ENCODE data around the gene SOD2. TPM values are rescaled to one million over a fixed set of nuclear protein-coding genes. Genes with fewer than 3 reads are reported as not detected.

SOD2 gene
- total and polyA plus RNA-seq, 9 of the 15 experiments (the other 6 are each of a cell fraction or from before 2014, with no cell fraction given) = 39.8 to 140 (median 95.8) TPM

DNA sequence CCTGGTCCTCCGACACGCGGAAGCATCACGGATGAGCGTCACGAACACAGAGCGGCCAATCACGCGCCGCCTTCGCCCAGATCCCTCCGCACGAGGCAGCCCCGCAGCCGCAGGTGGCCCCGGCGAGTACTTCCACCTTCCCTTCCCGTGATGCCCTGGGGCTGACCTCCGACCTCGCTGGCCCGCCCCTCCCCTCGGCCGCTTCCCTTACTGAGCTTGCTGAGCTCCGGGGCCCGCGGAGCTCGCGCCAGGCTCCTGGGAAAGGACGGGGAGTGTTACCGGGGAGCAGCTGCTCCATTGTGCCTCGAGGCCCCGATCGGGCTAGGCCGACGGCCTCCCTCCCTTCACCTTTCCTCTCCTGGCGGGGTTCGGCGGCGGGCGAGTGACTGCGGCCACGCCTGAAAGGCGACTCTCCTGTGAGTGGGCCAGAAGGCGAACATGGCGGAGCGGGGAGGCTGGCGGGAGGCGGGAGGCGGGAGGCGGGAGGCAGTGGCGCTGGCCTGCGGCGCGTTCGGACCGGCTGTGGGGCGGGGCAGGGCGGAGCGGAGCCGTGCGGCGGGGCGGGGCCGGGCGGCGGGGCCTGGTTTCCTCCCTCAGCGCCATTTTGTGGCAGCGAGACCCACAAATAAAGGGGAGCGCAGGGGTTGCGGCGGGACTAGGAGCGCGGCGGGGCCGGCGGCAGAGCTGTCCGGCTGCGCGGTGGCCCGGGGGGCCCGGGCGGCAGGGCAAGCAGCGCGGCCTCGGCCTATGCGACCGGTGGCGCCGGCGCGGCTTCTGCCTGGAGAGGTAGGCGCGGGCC, 34.1 kb upstream of the SOD2 start, which contains the start of gene WTAP (continued):
- TF ChIP-seq, protein P1, sequence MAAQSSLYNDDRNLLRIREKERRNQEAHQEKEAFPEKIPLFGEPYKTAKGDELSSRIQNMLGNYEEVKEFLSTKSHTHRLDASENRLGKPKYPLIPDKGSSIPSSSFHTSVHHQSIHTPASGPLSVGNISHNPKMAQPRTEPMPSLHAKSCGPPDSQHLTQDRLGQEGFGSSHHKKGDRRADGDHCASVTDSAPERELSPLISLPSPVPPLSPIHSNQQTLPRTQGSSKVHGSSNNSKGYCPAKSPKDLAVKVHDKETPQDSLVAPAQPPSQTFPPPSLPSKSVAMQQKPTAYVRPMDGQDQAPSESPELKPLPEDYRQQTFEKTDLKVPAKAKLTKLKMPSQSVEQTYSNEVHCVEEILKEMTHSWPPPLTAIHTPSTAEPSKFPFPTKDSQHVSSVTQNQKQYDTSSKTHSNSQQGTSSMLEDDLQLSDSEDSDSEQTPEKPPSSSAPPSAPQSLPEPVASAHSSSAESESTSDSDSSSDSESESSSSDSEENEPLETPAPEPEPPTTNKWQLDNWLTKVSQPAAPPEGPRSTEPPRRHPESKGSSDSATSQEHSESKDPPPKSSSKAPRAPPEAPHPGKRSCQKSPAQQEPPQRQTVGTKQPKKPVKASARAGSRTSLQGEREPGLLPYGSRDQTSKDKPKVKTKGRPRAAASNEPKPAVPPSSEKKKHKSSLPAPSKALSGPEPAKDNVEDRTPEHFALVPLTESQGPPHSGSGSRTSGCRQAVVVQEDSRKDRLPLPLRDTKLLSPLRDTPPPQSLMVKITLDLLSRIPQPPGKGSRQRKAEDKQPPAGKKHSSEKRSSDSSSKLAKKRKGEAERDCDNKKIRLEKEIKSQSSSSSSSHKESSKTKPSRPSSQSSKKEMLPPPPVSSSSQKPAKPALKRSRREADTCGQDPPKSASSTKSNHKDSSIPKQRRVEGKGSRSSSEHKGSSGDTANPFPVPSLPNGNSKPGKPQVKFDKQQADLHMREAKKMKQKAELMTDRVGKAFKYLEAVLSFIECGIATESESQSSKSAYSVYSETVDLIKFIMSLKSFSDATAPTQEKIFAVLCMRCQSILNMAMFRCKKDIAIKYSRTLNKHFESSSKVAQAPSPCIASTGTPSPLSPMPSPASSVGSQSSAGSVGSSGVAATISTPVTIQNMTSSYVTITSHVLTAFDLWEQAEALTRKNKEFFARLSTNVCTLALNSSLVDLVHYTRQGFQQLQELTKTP (IDR thresholded peaks at IDR 0.05; ENCODE audit: low read depth in 1 of 2, partially characterized antibody in 2 of 2) = peak in 1 of 2 experiments; percentile 84
- TF ChIP-seq, protein P2, sequence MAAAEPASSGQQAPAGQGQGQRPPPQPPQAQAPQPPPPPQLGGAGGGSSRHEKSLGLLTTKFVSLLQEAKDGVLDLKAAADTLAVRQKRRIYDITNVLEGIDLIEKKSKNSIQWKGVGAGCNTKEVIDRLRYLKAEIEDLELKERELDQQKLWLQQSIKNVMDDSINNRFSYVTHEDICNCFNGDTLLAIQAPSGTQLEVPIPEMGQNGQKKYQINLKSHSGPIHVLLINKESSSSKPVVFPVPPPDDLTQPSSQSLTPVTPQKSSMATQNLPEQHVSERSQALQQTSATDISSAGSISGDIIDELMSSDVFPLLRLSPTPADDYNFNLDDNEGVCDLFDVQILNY (CRISPR knock-in tag; IDR thresholded peaks at IDR 0.05) = peak; percentile 98
- TF ChIP-seq, protein P3, sequence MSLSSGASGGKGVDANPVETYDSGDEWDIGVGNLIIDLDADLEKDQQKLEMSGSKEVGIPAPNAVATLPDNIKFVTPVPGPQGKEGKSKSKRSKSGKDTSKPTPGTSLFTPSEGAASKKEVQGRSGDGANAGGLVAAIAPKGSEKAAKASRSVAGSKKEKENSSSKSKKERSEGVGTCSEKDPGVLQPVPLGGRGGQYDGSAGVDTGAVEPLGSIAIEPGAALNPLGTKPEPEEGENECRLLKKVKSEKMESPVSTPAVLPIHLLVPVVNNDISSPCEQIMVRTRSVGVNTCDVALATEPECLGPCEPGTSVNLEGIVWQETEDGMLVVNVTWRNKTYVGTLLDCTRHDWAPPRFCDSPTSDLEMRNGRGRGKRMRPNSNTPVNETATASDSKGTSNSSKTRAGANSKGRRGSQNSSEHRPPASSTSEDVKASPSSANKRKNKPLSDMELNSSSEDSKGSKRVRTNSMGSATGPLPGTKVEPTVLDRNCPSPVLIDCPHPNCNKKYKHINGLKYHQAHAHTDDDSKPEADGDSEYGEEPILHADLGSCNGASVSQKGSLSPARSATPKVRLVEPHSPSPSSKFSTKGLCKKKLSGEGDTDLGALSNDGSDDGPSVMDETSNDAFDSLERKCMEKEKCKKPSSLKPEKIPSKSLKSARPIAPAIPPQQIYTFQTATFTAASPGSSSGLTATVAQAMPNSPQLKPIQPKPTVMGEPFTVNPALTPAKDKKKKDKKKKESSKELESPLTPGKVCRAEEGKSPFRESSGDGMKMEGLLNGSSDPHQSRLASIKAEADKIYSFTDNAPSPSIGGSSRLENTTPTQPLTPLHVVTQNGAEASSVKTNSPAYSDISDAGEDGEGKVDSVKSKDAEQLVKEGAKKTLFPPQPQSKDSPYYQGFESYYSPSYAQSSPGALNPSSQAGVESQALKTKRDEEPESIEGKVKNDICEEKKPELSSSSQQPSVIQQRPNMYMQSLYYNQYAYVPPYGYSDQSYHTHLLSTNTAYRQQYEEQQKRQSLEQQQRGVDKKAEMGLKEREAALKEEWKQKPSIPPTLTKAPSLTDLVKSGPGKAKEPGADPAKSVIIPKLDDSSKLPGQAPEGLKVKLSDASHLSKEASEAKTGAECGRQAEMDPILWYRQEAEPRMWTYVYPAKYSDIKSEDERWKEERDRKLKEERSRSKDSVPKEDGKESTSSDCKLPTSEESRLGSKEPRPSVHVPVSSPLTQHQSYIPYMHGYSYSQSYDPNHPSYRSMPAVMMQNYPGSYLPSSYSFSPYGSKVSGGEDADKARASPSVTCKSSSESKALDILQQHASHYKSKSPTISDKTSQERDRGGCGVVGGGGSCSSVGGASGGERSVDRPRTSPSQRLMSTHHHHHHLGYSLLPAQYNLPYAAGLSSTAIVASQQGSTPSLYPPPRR (CRISPR knock-in tag; IDR thresholded peaks at IDR 0.05; ENCODE audit: borderline replicate concordance) = peak; percentile 98
- TF ChIP-seq, protein P4, sequence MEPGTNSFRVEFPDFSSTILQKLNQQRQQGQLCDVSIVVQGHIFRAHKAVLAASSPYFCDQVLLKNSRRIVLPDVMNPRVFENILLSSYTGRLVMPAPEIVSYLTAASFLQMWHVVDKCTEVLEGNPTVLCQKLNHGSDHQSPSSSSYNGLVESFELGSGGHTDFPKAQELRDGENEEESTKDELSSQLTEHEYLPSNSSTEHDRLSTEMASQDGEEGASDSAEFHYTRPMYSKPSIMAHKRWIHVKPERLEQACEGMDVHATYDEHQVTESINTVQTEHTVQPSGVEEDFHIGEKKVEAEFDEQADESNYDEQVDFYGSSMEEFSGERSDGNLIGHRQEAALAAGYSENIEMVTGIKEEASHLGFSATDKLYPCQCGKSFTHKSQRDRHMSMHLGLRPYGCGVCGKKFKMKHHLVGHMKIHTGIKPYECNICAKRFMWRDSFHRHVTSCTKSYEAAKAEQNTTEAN (CRISPR knock-in tag; IDR thresholded peaks at IDR 0.05) = peak; percentile 95
- no peak for TF ChIP-seq ZFP1 (CRISPR knock-in tag; IDR thresholded peaks at IDR 0.05)
- TF ChIP-seq FOXA3 (CRISPR knock-in tag; conservative IDR thresholded peaks at IDR 0.05 in 1 of 2, IDR thresholded peaks at IDR 0.05 in 1 of 2) = peak in 1 of 2 experiments; percentile 81; a peak in 1 of 4 replicates
- TF ChIP-seq KDM4B (IDR thresholded peaks at IDR 0.05; ENCODE audit: borderline replicate concordance in 2 of 2, low read depth in 1 of 2) = peak in 1 of 2 experiments; percentile 76; a peak in 2 of 4 replicates
- TF ChIP-seq FOXM1 (IDR thresholded peaks at IDR 0.05; ENCODE audit: low read depth) = no peak
- peak; percentile 97 for TF ChIP-seq FOXM1 (CRISPR knock-in tag; IDR thresholded peaks at IDR 0.05; ENCODE audit: low read depth)
- TF ChIP-seq CBFA2T3 (IDR thresholded peaks at IDR 0.05) = peak; percentile 58
- TF ChIP-seq GTF2F1 (IDR thresholded peaks at IDR 0.05; ENCODE audit: low read depth, low read length) = peak; percentile 41; the same call in 1 of the 2 replicates
- TF ChIP-seq GTF2A2 (tag; IDR thresholded peaks at IDR 0.05) = no peak; the same call in 1 of the 2 replicates
- peak; percentile 91 to 95 for TF ChIP-seq NONO (IDR thresholded peaks at IDR 0.05; ENCODE audit: low read depth in 2 of 2, low read length in 1 of 2)
- TF ChIP-seq DACH1 (IDR thresholded peaks at IDR 0.05; ENCODE audit: partially characterized antibody) = peak; percentile 45
- 0 out of 2 replicates have a peak, but pooled peaks have one; percentile 26 for TF ChIP-seq ZNF384 (IDR thresholded peaks at IDR 0.05; ENCODE audit: low read depth, low read length)
